Erythroblast (primary cell): ENCODE data around the gene ZNF574.

Source experiments
- GATA1 ChIP-seq: IDR thresholded peaks from 2 replicates; pipeline ENCODE4 v1.6.1; 2011; ENCODE audit warnings: low read depth, mild to moderate bottlenecking, control low read depth, low read length, moderate library complexity
- POLR2A ChIP-seq: IDR thresholded peaks from 2 replicates; pipeline ENCODE4 v1.6.1; 2011; ENCODE audit warnings: mild to moderate bottlenecking, low read length

- TF ChIP-seq POLR2A (no peak), GATA1 (no peak)
Measured at GRCh38 chr19:42111811-42112210, 35.8 kb downstream of the ZNF574 start.
